ENCODE results near the gene VSIR.

VSIR gene

GRCh38 chr10:71782221-71782916 lies 9.0 kb upstream of the VSIR start:
- no peak for DNase-seq

- DNase-seq, result no peak
Measured at GRCh38 chr10:71780719-71781118, 7.4 kb upstream of the VSIR start.

- DNase-seq, result no peak
Measured at GRCh38 chr10:71780156-71780555, 6.8 kb upstream of the VSIR start.

GRCh38 chr10:71779641-71780040 lies 6.3 kb upstream of the VSIR start:
- DNase-seq, result no peak

- DNase-seq, result no peak
Measured at GRCh38 chr10:71778071-71778825, 4.9 kb upstream of the VSIR start.

- DNase-seq, result no peak
Measured at GRCh38 chr10:71777213-71777985, 4.1 kb upstream of the VSIR start.

GRCh38 chr10:71776481-71776925 lies 3.2 kb upstream of the VSIR start:
- DNase-seq, result peak; percentile 66 to 82

GRCh38 chr10:71774916-71775702 lies 1.8 kb upstream of the VSIR start:
- peak; percentile 93 for DNase-seq

- no peak for DNase-seq
Measured at GRCh38 chr10:71772832-71773220, 494 bp downstream of the VSIR start.

- DNase-seq, result peak in 1 of 2 experiments; percentile 18
Measured at GRCh38 chr10:71771821-71772617, 1.3 kb downstream of the VSIR start.

GRCh38 chr10:71771204-71771603 lies 2.1 kb downstream of the VSIR start:
- no peak for DNase-seq

GRCh38 chr10:71770789-71771188 lies 2.5 kb downstream of the VSIR start:
- DNase-seq, result peak; percentile 70 to 75

GRCh38 chr10:71770255-71770654 lies 3.1 kb downstream of the VSIR start:
- peak; percentile 22 to 39 for DNase-seq

- peak in 1 of 2 experiments; percentile 14 for DNase-seq
Measured at GRCh38 chr10:71769279-71769823, 4.0 kb downstream of the VSIR start.

GRCh38 chr10:71767420-71768035 lies 5.8 kb downstream of the VSIR start:
- no peak for DNase-seq

GRCh38 chr10:71766717-71767419 lies 6.5 kb downstream of the VSIR start:
- DNase-seq, result no peak

GRCh38 chr10:71765906-71766716 lies 7.2 kb downstream of the VSIR start:
- no peak for DNase-seq

GRCh38 chr10:71765176-71765904 lies 8.0 kb downstream of the VSIR start:
- no peak for DNase-seq

Data from AML-193 (cell line).